ENCODE data around the gene TAF8. TPM values are rescaled to one million over a fixed set of nuclear protein-coding genes. Genes with fewer than 3 reads are reported as not detected.

Gene TAF8
- total RNA-seq, 4 donors from 2014 or later, result 16.3 to 49.2 (median 35.6) TPM

DNA sequence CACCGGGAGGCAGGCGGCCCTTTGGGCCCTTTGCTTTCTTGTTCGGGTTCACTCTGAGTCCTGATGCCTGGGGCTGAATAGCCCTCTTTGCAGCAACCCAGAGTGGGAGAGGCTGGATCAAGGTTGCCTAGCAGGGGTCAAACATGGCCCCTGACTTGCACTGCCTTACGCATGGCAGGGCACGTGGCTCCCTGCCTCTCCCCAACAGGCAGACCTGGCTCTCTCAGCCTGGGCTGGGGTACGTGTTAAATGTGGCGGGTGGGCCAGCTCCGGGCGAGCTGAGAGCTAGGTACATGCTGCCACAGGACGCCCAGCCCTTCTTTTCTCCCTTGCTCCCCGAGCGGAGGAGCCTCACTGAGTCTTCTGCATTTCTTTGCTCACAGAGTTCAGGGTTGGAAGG lies 84.8 kb downstream of the TAF8 start:
- no peaks in the 10 kb centered on the region for H3K4me1 ChIP-seq
- H3K36me3 ChIP-seq, result no peaks in the 10 kb centered on the region
- TF ChIP-seq POLR2A (IDR thresholded peaks at IDR 0.05), result no peak
- TF ChIP-seq, protein P1, sequence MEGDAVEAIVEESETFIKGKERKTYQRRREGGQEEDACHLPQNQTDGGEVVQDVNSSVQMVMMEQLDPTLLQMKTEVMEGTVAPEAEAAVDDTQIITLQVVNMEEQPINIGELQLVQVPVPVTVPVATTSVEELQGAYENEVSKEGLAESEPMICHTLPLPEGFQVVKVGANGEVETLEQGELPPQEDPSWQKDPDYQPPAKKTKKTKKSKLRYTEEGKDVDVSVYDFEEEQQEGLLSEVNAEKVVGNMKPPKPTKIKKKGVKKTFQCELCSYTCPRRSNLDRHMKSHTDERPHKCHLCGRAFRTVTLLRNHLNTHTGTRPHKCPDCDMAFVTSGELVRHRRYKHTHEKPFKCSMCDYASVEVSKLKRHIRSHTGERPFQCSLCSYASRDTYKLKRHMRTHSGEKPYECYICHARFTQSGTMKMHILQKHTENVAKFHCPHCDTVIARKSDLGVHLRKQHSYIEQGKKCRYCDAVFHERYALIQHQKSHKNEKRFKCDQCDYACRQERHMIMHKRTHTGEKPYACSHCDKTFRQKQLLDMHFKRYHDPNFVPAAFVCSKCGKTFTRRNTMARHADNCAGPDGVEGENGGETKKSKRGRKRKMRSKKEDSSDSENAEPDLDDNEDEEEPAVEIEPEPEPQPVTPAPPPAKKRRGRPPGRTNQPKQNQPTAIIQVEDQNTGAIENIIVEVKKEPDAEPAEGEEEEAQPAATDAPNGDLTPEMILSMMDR (IDR thresholded peaks at IDR 0.05 in 4 of 5, conservative IDR thresholded peaks at IDR 0.05 in 1 of 5), result no peak
- H3K4me3 ChIP-seq, result no peak overlapping the region
- intact Hi-C loops (cut with DNase I; ENCODE audit: low total_unique reads) (no loop called here), in situ Hi-C loops (cut with MboI; ENCODE audit: low sequenced_read_pairs in 4 of 4) (no loop called here)
- DNase-seq (no peak), ATAC-seq (no peak)
- no peak overlapping the region for H3K27ac ChIP-seq
- H3K9me3 ChIP-seq, result no peaks in the 10 kb centered on the region
- no peaks in the 10 kb centered on the region for H3K27me3 ChIP-seq

DNA sequence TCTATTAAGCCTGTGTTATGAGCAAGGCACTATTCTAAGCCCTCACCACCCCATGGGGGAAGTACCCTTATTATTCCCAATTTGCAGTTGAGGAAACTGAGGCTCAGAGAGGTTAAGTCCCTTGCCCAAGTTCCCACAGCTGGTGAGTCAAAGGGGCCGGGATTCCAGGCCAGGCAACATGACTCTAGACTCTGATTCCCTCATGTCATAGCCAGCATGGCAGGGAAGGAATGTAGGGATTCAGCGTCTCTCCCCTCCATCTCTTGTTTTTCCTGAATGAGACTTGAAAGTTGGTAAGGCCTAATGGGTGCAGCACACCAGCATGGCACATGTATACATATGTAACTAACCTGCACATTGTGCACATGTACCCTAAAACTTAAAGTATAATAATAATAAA lies 85.4 kb downstream of the TAF8 start:
- Histone ChIP-seq H3K36me3 (no peaks in the 10 kb centered on the region), H3K9me3 (no peaks in the 10 kb centered on the region), H3K27ac (no peak overlapping the region), H3K4me3 (no peak overlapping the region), H3K27me3 (no peaks in the 10 kb centered on the region), H3K4me1 (no peaks in the 10 kb centered on the region)
- TF ChIP-seq POLR2A (IDR thresholded peaks at IDR 0.05), result no peak
- TF ChIP-seq, protein P1 (IDR thresholded peaks at IDR 0.05 in 4 of 5, conservative IDR thresholded peaks at IDR 0.05 in 1 of 5), result no peak
- in situ Hi-C loops (cut with MboI; ENCODE audit: low sequenced_read_pairs in 4 of 4), result no loop called here
- intact Hi-C loops (cut with DNase I; ENCODE audit: low total_unique reads), result no loop called here
- ATAC-seq, result no peak
- DNase-seq, result no peak

DNA sequence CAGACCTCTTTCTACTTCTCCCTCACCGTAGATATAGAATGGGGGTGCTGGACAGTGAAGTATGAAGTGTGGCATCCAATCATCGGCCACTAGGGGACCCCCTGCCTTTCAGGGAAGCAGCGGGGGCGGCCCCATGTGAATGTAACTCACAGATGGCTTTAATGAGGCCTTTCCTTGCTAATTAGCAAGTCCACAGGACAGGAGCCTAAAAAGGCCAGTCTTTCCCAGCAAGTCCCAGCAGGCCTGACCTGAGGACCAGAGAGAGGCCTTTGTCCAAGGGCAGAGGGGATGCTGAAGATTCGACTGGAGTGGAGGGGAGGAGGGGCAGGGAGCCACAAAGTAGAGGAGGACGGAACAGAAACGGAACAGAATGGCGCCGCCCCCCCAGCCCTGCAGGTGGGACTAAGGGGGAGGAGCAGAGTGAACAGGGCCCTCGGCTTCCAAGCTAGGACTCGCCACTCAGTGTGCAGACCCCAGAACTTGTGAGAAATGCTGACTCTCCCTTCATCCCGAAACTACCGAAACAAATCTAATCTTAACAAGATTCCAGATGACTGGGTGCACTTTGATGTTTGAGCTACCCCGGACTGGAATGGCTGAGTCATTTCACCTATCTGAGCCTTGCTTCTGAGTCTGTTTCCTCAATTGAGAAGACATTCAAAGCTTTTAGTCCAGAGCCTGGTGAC lies 86.3 kb downstream of the TAF8 start:
- in situ Hi-C loops (cut with MboI; ENCODE audit: low sequenced_read_pairs in 4 of 4) (no loop called here), intact Hi-C loops (cut with DNase I; ENCODE audit: low total_unique reads) (no loop called here)
- DNase-seq (no peak), ATAC-seq (no peak)
- Histone ChIP-seq H3K9me3 (no peaks in the 10 kb centered on the region), H3K27me3 (peaks cover 3 to 6% (median 4%) of the 10 kb centered on the region in 3 donors), H3K4me3 (no peak overlapping the region), H3K4me1 (no peaks in the 10 kb centered on the region), H3K27ac (no peak overlapping the region), H3K36me3 (no peaks in the 10 kb centered on the region)
- TF ChIP-seq POLR2A (IDR thresholded peaks at IDR 0.05), result no peak
- TF ChIP-seq, protein P1 (IDR thresholded peaks at IDR 0.05 in 4 of 5, conservative IDR thresholded peaks at IDR 0.05 in 1 of 5), result no peak

Other genes starting within 250 kb of the TAF8 start
- gene USP49, start 155.1 kb upstream of the TAF8 start, total RNA-seq, result 1 to 10 TPM in 2 of 4 donors, under 1 TPM in 2; 0.27 to 2.8 (median 1.1) TPM
- 10 to 100 TPM; 11.5 to 16.5 (median 12.1) TPM for gene MED20, start 129.4 kb upstream of the TAF8 start, total RNA-seq
- 10 to 100 TPM in 3 of 4 donors, 1 to 10 TPM in 1; 8.0 to 16.6 (median 12.9) TPM for gene BYSL, start 129.0 kb upstream of the TAF8 start, total RNA-seq
- gene CCND3, start 108.7 kb upstream of the TAF8 start, total RNA-seq, result 10 to 100 TPM; 28.9 to 48.7 (median 44.7) TPM
- gene C6orf132, start 92.1 kb downstream of the TAF8 start, total RNA-seq, result under 1 TPM in 2 of 4 donors, not detected in 2; 0.05 to 0.16 TPM
- gene GUCA1A, start 122.8 kb downstream of the TAF8 start, total RNA-seq, result not detected
- under 1 TPM in 1 of 4 donors, not detected in 3; 0.31 TPM for gene GUCA1B, start 144.4 kb downstream of the TAF8 start, total RNA-seq
- 10 to 100 TPM; 52.2 to 63.7 (median 56.0) TPM for gene MRPS10, start 167.3 kb downstream of the TAF8 start, total RNA-seq